ENCODE data around the gene TACC2.

TACC2 gene

DNA sequence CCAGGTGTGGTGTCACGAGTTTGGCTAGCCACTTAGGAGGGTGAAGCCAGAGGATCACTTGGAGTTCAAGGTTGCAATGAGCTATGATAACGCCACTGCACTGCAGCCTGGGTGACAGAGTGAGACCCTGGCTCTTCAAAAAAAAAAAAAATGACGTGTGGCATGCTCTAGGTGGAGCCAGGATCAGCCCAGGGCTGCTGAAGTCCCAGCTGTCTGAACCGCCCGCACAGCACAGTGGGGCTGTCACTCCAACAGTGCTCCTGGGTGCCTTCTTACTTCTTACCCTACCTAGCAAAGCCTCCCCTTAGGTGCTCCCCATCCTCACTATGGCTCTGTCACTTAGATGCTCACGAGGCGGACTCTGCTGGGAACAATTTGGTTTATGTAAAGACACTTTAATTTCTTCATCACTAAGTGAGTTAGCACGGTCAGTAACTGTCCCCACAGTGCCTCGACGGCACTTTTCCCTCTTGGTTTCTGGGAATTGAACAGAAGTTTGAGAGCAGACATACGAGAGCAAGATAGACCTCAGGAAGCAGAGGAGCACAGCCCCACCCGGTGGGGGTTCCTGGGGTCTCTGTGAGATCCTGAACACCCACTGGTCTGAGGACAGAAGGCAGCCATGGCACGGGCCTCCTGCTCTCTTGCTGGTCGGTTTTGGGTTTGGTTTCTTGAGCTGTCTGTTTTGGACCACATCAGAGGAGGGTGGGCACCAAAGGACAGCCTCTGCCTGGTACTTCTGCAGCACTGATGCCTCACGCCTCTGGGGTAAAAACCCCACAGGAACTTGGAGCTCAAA lies 215.9 kb downstream of the TACC2 start:
- DNase-seq: no peak

- no peak for DNase-seq
These were observed 217.6 kb downstream of the TACC2 start for GRCh38 chr10:122206471-122207065.

- no peak for DNase-seq
These were observed 218.2 kb downstream of the TACC2 start for GRCh38 chr10:122207163-122207562.

DNA sequence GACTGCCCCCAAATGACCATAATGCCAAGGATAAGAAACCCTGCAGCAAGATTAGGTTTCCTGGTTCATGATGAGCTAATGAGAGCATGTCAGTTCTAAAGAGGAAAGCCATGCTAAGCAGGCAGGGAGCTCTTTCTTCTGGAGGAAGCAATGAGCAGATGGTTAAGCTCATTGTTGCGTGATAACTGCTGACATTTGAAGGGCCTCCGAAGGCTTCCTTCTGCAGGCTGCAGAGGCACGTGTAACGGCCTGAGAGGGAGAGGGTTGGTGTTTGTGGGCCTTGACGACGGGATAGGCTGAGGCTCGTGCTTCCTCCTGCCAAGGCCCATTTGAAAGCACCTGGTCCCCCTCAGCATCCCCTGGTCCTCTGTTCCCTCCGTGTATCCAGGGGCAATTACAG lies 218.6 kb downstream of the TACC2 start:
- DNase-seq: no peak

- DNase-seq: no peak
These were observed 219.8 kb downstream of the TACC2 start for GRCh38 chr10:122208571-122209430.

- DNase-seq: no peak
These were observed 221.7 kb downstream of the TACC2 start for GRCh38 chr10:122210481-122211265.

- DNase-seq: no peak
These were observed 224.4 kb downstream of the TACC2 start for GRCh38 chr10:122213364-122213763.

GRCh38 chr10:122213766-122214165 lies 224.8 kb downstream of the TACC2 start:
- no peak for DNase-seq

DNA sequence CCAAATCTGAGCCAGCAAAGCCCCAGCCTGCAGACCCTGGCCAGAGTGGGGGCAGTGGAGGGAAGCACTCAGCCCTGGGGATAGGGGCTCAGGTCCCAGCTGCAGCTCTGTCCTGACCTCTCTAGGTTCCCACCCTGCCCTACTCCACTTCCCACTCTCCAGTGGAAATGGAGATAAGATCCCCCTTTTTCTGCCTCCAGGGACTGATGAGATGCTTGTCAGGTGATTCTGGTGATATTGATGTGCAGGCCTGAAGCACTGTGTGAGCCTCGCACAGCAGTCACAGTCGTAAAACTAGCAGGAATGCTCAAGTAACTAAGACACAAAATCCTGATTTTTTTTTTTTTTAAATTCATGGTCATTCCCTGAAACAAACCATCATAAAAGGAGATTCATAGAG lies 227.1 kb downstream of the TACC2 start:
- DNase-seq: no peak

- DNase-seq: no peak
These were observed 230.4 kb downstream of the TACC2 start for GRCh38 chr10:122219340-122219739.

DNA sequence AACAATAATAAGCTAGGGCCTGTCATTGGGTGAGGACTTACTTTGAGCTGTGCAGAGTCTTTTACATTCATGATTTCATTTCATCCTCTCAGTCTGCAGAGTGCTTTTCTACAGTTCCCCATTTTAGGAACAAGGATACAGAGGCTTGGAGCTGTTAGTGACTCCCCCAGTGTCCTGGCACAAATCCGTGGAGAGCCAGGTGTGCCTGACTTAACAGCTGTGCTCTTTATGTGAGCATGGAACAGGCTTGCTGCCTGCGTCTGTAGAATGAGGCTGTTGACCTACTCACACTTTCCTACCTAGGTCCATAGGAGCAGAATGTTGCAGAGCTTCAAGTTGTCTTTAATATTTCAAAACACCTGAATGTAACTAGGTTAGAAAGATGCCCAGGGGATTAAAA lies 231.8 kb downstream of the TACC2 start:
- no peak for DNase-seq

DNA sequence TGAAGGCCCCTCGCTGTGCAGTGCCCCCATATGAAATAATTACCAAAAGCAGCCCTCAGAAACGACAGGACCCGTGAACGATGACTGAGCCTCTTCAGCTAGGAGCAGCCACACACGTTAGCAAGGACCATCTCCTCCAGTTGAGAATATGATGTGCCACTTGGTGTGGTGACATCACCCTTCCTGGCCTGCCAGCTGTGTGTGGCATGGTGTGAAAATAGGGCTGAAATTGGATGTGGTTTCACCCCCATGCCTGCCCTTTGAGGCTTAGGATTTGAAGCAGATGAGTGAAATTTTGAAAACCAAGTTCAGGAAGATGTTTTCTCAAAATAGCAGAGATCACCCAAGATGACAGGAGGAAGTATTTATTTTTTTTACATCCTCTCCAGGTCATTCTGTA lies 233.0 kb downstream of the TACC2 start:
- no peak for DNase-seq

- no peak for DNase-seq
These were observed 233.7 kb downstream of the TACC2 start for GRCh38 chr10:122222638-122223037.

- no peak for DNase-seq
These were observed 235.2 kb downstream of the TACC2 start for GRCh38 chr10:122224159-122224558.

GRCh38 chr10:122225330-122225729 lies 236.4 kb downstream of the TACC2 start:
- no peak for DNase-seq

DNA sequence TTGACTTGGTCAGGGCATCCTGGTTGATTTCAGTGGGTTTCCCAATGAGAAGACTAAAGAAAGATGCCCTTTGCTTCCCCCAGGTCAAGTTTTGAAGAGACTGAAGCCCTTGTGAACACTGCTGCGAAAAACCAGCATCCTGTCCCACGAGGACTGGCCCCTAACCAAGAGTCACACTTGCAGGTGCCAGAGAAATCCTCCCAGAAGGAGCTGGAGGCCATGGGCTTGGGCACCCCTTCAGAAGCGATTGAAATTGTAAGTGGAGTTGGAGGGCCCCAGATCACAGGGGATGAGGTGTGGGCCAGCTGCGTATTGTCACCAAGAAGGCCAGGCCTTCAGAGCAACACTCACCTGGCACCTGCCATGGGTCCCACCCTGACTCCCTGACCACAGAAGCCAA lies 238.8 kb downstream of the TACC2 start:
- no peak for DNase-seq

- DNase-seq: no peak
These were observed 240.7 kb downstream of the TACC2 start for GRCh38 chr10:122229666-122230065.

GRCh38 chr10:122230222-122230621 lies 241.3 kb downstream of the TACC2 start:
- DNase-seq: no peak

GRCh38 chr10:122232769-122233168 lies 243.8 kb downstream of the TACC2 start:
- no peak for DNase-seq

- no peak for DNase-seq
These were observed 244.9 kb downstream of the TACC2 start for GRCh38 chr10:122233857-122234348.

- DNase-seq: no peak
These were observed 245.5 kb downstream of the TACC2 start for GRCh38 chr10:122234416-122234815.

DNA sequence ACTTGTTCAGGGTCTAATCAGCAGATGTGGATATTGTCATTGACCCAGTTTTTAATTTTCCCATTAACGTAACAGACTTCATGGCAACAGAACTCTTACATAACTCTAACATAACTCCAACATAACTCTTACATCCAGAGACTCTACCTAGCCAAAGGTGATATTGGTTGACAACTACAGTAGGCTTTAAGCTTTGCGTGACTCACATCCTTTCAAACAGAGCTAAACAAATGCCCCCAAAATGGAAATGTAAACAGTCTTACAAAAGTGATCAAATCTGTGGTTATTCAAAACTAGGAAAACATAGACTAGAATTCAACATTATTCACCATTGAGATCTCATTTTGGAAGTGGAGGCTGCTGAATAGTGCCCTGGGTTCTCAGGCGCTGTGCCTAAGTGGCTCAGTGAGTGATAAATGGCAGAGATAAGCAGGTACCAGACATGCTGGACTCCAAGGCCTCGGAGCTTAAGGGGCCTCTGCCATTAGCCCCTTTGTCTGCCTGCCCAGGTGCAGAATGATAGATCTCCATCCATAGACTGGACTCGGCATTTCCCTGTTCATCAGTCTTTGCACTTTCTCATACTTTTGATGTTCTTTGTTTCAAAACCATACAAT lies 247.8 kb downstream of the TACC2 start:
- no peak for DNase-seq

Data from stimulated activated CD4-positive, alpha-beta T cell treated with anti-CD3 and anti-CD28 coated beads, Interleukin-12 subunit alpha, Interleukin-12 subunit beta, amount 100 ng/mL, for 4 hours (primary cell).